Measurements from ENCODE around the gene WDR27. TPM values are rescaled to one million over a fixed set of nuclear protein-coding genes. Genes with fewer than 3 reads are reported as not detected.

Gene WDR27
- total RNA-seq, 2 donors from 2014 or later: 45.0 to 46.1 TPM

DNA sequence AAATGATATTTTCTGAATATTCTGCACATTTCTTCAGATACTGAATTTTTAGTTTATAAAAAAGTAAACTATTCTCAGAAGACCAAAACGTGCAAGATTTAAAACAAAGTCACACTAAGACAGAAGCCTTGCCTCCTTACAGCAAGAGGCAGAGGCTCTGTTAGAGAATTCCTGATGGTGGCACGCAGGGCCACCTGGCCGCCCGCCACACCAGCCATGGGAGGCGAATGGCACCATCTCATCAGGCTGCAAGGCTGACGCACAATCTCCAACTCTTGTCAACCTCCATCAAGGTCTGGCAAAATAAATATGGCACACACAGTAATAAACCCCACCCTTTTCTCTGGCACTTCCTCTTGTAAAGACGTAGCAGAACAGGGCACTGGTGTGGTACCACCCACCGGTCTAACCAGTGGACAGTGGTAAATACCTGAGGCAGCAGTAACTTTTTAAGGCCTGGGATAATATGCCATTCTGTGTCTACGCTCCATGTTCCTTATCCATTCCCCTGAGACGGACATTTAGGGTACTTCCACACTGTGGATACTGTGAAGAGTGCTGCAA, 111.4 kb downstream of the WDR27 start:
- no peak for DNase-seq
- Mint-ChIP-seq H3K27me3 (ENCODE audit: low read depth) (no peaks in the 10 kb centered on the region), H3K4me1 (ENCODE audit: low read depth) (peaks cover 28% of the 10 kb centered on the region), H3K27ac (no peak overlapping the region), H3K36me3 (ENCODE audit: insufficient read depth in 2 of 2) (peaks cover 0 to 5% of the 10 kb centered on the region in 2 donors), H3K9me3 (peaks cover 0 to 3% of the 10 kb centered on the region in 2 donors), H3K4me3 (no peak overlapping the region)
- ATAC-seq (replicated peaks in 1 of 2): no peak

DNA sequence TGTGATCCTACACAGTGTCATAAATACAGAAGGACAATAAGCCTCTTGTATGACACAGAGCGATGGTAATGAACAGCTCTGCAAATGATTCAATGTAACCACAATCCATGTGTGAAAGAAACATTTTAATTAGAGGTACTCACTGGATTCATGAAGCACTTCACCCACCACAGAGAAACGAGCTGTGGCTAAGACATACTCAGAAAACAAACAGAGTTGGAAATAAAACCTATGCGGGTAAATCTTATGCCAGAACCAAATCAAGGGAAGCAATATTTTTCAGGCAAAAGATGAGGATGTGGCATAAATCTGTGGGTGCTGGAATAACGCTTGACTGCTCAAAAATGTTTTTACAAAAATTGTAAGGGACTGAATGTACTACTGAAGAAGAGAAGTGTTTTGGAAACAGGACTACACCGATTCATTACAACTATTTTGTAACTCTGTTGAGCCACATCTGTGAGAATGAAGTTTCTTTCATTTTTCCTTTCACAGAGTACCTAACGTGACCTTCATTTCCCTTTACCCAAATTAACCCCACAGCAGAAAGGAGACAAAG, 112.1 kb downstream of the WDR27 start:
- DNase-seq: peak; percentile 12 to 27
- H3K9me3 Mint-ChIP-seq: peaks cover 0 to 3% of the 10 kb centered on the region in 2 donors
- H3K4me1 Mint-ChIP-seq (ENCODE audit: low read depth): peaks cover 28% of the 10 kb centered on the region
- H3K27me3 Mint-ChIP-seq (ENCODE audit: low read depth): no peaks in the 10 kb centered on the region
- peak overlapping the region; percentile 50 to 60 for H3K4me3 Mint-ChIP-seq
- ATAC-seq (replicated peaks in 1 of 2): peak; percentile 98
- H3K27ac Mint-ChIP-seq: peak overlapping the region; percentile 74
- H3K36me3 Mint-ChIP-seq (ENCODE audit: insufficient read depth in 2 of 2): peaks cover 0 to 5% of the 10 kb centered on the region in 2 donors

DNA sequence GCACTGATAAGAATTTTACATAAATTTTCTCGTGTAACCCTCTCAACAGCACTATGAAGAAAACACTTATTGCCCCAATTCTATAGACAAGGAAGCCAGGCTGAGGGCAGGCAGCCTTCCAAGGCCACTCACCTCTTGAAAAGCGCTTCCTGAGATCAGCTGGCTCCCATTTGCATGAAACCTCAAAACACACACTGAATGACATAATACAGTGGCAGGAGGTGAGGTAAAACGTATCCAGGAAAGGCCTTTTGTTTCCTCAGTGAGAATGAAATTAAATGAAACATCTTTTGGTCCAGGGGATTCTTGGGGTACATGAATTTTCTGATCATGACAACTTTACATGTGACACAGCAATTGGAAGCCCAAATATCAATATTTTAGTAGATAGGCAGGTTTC, 112.5 kb downstream of the WDR27 start:
- ATAC-seq (replicated peaks in 1 of 2) (peak; percentile 72 to 81), DNase-seq (peak; percentile 44)
- Mint-ChIP-seq H3K4me1 (ENCODE audit: low read depth) (peaks cover 32% of the 10 kb centered on the region), H3K27ac (peak overlapping the region; percentile 74), H3K4me3 (peak overlapping the region; percentile 50 to 60), H3K27me3 (ENCODE audit: low read depth) (no peaks in the 10 kb centered on the region), H3K9me3 (peaks cover 0 to 3% of the 10 kb centered on the region in 2 donors), H3K36me3 (ENCODE audit: insufficient read depth in 2 of 2) (peaks cover 0 to 5% of the 10 kb centered on the region in 2 donors)

DNA sequence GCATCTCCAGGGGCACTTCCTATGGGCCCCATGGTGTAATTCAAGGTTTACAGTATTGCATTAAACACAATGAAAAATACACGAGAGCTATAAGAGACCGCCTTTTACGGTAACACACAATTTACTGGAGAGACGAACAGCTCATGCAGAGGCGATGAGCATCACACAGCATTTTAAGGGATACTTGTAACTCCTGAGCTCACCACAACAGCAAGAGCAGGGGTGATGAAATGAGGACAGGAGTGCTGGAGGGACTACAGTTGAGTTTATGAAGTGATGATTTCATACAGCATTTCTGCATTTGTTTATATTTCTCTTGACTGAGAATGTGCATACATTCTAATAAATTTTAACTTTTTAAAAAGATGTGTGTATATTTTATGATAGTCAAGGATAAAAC, 113.9 kb downstream of the WDR27 start:
- ATAC-seq (replicated peaks in 1 of 2) (no peak), DNase-seq (no peak)
- Mint-ChIP-seq H3K4me3 (no peak overlapping the region), H3K4me1 (ENCODE audit: low read depth) (peaks cover 44% of the 10 kb centered on the region), H3K27me3 (ENCODE audit: low read depth) (no peaks in the 10 kb centered on the region), H3K36me3 (ENCODE audit: insufficient read depth in 2 of 2) (peaks cover 0 to 5% of the 10 kb centered on the region in 2 donors), H3K27ac (no peak overlapping the region), H3K9me3 (peaks cover 0 to 3% of the 10 kb centered on the region in 2 donors)

DNA sequence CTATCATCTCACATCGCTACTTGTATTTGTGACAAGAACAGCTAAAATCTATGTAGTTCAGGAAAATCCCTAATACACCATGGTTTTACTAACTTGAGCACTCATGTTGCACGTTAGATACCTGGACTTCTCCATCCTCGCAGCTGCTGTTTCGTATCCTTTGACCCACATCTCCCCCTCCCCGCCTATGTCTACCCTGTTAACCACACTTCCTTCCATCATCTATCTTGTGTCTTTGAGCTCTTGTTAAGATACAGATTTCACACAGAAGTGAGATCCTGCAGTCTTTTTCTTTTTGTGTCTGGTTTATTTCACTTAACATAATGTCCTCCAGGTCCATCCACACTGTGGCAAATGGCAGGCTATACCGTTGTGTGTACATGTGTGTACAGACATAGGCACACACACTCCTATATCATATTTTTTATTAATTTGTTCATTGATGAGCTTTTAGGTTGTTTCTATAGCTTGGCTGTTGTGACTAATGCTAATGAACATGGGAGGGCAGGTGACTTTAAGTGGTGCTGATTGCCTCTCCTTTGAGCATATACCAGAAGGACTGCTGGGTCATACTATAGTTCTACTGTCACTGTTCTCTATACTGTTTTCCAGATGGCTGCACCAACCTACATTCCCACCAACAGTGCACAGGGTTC, 117.8 kb downstream of the WDR27 start:
- Mint-ChIP-seq H3K4me3 (peak overlapping the region in 1 of 2 donors; percentile 27), H3K27ac (no peak overlapping the region), H3K36me3 (ENCODE audit: insufficient read depth in 2 of 2) (peaks cover 0 to 5% of the 10 kb centered on the region in 2 donors), H3K27me3 (ENCODE audit: low read depth) (no peaks in the 10 kb centered on the region), H3K9me3 (peaks cover 0 to 3% of the 10 kb centered on the region in 2 donors), H3K4me1 (ENCODE audit: low read depth) (peaks cover 20% of the 10 kb centered on the region)
- ATAC-seq (replicated peaks in 1 of 2): peak in 1 of 2 donors; percentile 29
- DNase-seq: no peak

DNA sequence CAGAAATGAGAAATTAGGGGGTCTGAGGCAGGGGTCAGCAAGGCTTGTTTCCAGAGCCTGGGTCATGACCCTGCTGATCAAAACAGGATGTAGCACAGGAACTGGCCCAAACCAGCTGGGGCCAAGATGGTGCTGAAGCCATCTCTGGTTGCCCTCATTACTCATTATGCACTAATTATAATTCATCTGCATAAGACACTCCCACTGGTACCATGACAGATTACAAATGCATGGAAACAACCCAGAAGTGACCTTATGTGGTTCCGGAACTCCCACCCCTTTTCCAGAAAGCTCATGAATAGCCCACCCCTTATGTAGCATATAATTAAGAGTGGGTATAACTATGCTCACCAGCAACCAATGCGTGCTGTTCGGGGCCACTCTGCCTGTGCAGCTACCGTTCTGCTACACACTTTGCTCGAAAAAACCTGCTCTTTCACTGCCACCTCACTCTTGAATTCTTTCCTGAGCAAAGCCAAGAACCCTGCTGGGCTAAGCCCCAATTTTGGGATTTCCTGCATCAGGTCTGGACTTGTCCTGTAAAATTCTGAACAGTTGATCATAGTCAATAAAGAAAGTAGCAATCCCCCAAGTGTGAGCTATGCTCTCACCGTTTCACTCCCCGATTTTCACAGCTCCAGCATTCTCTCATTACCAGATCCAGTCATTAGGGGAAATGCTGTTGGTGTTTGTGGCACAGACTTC, 122.3 kb downstream of the WDR27 start:
- ATAC-seq (replicated peaks in 1 of 2): no peak
- peaks cover 14% of the 10 kb centered on the region for H3K4me1 Mint-ChIP-seq (ENCODE audit: low read depth)
- no peaks in the 10 kb centered on the region for H3K27me3 Mint-ChIP-seq (ENCODE audit: low read depth)
- H3K9me3 Mint-ChIP-seq: peaks cover 0 to 1% of the 10 kb centered on the region in 2 donors
- no peak overlapping the region for H3K27ac Mint-ChIP-seq
- no peak overlapping the region for H3K4me3 Mint-ChIP-seq
- peaks cover 0 to 4% of the 10 kb centered on the region in 2 donors for H3K36me3 Mint-ChIP-seq (ENCODE audit: insufficient read depth in 2 of 2)
- no peak for DNase-seq

DNA sequence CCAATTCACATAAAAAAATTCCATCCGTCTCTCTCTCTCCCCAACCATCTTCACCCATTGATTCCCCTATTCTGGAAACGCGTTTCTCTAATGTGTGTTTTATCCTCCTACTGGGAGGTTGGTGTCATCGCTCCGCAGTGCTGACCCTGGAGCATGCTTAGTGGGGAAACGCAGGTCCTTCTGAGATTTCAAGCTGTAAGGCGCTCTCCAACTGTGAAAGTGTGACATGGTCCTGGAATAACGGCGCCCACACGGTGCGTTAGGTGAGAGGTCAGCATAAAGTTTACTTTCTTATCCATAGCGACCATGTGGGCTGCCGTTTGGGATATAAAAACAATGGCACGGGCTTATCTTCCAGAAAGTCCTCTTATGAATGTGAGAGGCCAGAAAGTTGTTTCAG, 123.9 kb downstream of the WDR27 start:
- Mint-ChIP-seq H3K27me3 (ENCODE audit: low read depth) (no peaks in the 10 kb centered on the region), H3K4me3 (no peak overlapping the region), H3K4me1 (ENCODE audit: low read depth) (no peaks in the 10 kb centered on the region), H3K27ac (no peak overlapping the region), H3K36me3 (ENCODE audit: insufficient read depth in 2 of 2) (peaks cover 0 to 4% of the 10 kb centered on the region in 2 donors), H3K9me3 (peaks cover 0 to 1% of the 10 kb centered on the region in 2 donors)
- DNase-seq: no peak
- ATAC-seq (replicated peaks in 1 of 2): no peak

DNA sequence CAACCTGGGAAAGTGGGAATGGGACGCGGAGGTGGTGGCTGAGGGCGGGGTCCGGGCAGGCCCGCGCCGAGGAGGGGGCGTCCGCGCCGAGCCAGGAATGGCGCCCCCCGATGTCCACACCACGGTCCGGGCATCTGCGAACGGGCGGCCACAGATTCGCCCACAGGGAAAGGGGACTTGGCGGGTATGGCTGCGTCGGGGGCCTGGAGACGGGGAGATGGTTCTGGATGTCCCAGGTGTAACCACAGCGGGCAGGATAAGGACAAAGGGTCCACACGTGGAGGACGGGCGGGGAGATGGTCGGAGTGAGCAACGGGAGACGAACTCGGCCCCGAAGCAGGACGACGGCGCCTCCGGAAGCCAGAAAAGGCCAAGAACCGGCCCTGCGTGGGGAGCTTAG, 124.6 kb downstream of the WDR27 start:
- Mint-ChIP-seq H3K4me3 (no peak overlapping the region), H3K4me1 (ENCODE audit: low read depth) (no peaks in the 10 kb centered on the region), H3K9me3 (peaks cover 0 to 1% of the 10 kb centered on the region in 2 donors), H3K36me3 (ENCODE audit: insufficient read depth in 2 of 2) (peaks cover 0 to 4% of the 10 kb centered on the region in 2 donors), H3K27ac (no peak overlapping the region), H3K27me3 (ENCODE audit: low read depth) (no peaks in the 10 kb centered on the region)
- DNase-seq (no peak), ATAC-seq (replicated peaks in 1 of 2) (no peak)

DNA sequence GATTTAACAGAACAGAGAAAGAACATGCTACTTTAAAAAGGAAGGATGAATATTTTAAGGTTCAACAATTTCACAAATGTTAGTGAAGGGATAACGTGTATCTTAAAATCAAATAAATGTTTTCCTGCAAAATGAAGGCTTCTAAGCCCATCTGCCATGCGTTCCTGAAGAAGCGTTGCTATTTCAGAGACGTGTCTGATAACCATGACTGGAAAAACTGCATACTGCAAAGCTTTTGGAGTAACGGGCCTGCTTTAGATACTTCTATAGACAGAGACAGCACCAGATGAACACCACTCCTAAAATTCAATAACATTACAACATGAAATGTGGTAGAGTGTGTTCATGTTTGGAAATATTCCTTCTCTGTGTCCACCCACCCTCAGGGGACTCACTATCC, 126.0 kb downstream of the WDR27 start:
- DNase-seq (no peak), ATAC-seq (replicated peaks in 1 of 2) (no peak)
- Mint-ChIP-seq H3K4me1 (ENCODE audit: low read depth) (no peaks in the 10 kb centered on the region), H3K27ac (no peak overlapping the region), H3K4me3 (no peak overlapping the region), H3K27me3 (ENCODE audit: low read depth) (no peaks in the 10 kb centered on the region), H3K36me3 (ENCODE audit: insufficient read depth in 2 of 2) (peaks cover 0 to 4% of the 10 kb centered on the region in 2 donors), H3K9me3 (peaks cover 0 to 1% of the 10 kb centered on the region in 2 donors)

DNA sequence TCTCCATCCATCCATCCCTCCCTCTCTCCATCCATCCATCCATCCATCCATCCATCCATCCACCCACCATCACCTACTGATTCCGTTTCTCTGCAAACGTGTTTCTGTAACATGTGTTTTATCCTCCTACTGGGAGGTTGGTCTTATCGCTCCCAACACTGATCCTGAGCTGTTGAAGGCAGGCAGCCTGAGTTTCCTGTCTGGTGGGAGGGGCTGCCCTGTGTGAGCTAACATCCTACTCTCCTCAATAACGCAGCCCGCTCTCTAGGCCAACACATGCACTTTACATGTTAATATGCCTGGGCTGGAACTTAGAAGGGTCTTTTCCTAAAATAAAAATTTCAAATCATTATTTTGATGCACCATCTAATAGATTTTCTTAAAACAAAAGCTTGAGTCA, 126.5 kb downstream of the WDR27 start:
- Mint-ChIP-seq H3K4me3 (no peak overlapping the region), H3K9me3 (peaks cover 0 to 1% of the 10 kb centered on the region in 2 donors), H3K4me1 (ENCODE audit: low read depth) (no peaks in the 10 kb centered on the region), H3K27ac (no peak overlapping the region), H3K27me3 (ENCODE audit: low read depth) (no peaks in the 10 kb centered on the region), H3K36me3 (ENCODE audit: insufficient read depth in 2 of 2) (peaks cover 0 to 4% of the 10 kb centered on the region in 2 donors)
- DNase-seq (no peak), ATAC-seq (replicated peaks in 1 of 2) (no peak)

DNA sequence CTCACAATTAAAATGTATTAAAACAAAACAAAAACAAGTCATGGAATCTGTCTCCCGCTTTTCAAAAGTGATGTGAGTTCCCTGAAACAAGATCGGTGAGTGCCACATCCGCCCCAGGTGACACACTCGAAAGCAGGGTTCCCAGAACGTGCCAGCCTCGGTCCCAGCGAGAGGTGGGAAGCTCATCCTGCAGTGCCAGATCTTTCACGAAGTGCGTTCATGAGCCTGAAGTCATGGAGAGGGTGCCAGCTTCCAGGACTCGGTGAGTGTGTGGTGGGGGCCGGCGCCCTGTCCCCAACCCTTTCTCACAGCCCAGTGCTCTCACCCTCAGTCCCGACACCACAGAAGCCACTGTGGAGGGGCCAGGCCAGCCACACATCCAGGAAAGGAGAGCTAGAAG, 127.4 kb downstream of the WDR27 start:
- Mint-ChIP-seq H3K4me3 (no peak overlapping the region), H3K36me3 (ENCODE audit: insufficient read depth in 2 of 2) (peaks cover 0 to 4% of the 10 kb centered on the region in 2 donors), H3K9me3 (peaks cover 0 to 1% of the 10 kb centered on the region in 2 donors), H3K27ac (no peak overlapping the region), H3K27me3 (ENCODE audit: low read depth) (no peaks in the 10 kb centered on the region), H3K4me1 (ENCODE audit: low read depth) (no peaks in the 10 kb centered on the region)
- DNase-seq: no peak
- ATAC-seq (replicated peaks in 1 of 2): no peak

DNA sequence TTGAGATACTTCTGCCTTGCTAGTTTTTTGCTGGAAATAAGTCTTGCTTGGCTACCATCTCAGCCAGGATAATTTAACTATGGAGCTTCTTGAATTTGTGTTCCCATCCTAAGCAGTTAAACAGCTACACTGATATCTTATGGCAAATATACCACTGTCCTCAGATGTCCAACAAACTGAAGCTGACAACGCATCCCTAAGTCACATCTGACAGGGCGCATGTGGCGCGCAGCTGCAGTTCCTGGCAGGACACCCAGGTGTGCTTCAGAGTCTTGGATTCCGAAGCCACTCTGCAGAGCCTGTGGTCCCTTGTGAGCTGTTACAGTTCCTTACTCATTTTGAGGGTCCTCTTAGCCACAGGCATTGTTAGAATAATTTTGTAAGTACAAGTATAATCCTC, 127.9 kb downstream of the WDR27 start:
- Mint-ChIP-seq H3K27ac (no peak overlapping the region), H3K36me3 (ENCODE audit: insufficient read depth in 2 of 2) (peaks cover 0 to 4% of the 10 kb centered on the region in 2 donors), H3K9me3 (peaks cover 0 to 1% of the 10 kb centered on the region in 2 donors), H3K27me3 (ENCODE audit: low read depth) (no peaks in the 10 kb centered on the region), H3K4me3 (no peak overlapping the region), H3K4me1 (ENCODE audit: low read depth) (peaks cover 1% of the 10 kb centered on the region)
- ATAC-seq (replicated peaks in 1 of 2): no peak
- no peak for DNase-seq

All from activated T-cell treated with anti-CD3 and anti-CD28 coated beads, Interleukin-2, amount 50 U/mL, for 72 hours (primary cell).